Measurements from ENCODE around the gene CCDC196. TPM values are rescaled to one million over a fixed set of nuclear protein-coding genes. Genes with fewer than 3 reads are reported as not detected.
A peak's percentile ranks its signal among the peaks of the same experiment; 100 is the strongest.

Gene CCDC196
- total RNA-seq, 1 donor, result not detected

- H3K4me1 ChIP-seq (ENCODE audit: insufficient read depth, low read length), result peaks cover 11% of the 10 kb centered on the region
- peak overlapping the region; percentile 61 for H3K27ac ChIP-seq (ENCODE audit: low read depth, low read length)
- H3K4me3 ChIP-seq (ENCODE audit: insufficient read depth, low read length), result peak overlapping the region; percentile 93
- no peaks in the 10 kb centered on the region for H3K27me3 ChIP-seq (ENCODE audit: insufficient read depth, low read length)
- DNase-seq (ENCODE audit: insufficient read length, low spot score, missing footprints), result no peak
- H3K9me3 ChIP-seq (ENCODE audit: low read depth, low read length), result no peaks in the 10 kb centered on the region
- H3K4me2 ChIP-seq (ENCODE audit: insufficient read depth, low read length), result peak overlapping the region; percentile 92
- TF ChIP-seq, protein P1, sequence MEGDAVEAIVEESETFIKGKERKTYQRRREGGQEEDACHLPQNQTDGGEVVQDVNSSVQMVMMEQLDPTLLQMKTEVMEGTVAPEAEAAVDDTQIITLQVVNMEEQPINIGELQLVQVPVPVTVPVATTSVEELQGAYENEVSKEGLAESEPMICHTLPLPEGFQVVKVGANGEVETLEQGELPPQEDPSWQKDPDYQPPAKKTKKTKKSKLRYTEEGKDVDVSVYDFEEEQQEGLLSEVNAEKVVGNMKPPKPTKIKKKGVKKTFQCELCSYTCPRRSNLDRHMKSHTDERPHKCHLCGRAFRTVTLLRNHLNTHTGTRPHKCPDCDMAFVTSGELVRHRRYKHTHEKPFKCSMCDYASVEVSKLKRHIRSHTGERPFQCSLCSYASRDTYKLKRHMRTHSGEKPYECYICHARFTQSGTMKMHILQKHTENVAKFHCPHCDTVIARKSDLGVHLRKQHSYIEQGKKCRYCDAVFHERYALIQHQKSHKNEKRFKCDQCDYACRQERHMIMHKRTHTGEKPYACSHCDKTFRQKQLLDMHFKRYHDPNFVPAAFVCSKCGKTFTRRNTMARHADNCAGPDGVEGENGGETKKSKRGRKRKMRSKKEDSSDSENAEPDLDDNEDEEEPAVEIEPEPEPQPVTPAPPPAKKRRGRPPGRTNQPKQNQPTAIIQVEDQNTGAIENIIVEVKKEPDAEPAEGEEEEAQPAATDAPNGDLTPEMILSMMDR (IDR thresholded peaks at IDR 0.05; ENCODE audit: extremely low read depth, low read depth, low read length), result no peak
- H2AFZ ChIP-seq (ENCODE audit: low read length), result peak overlapping the region; percentile 98
- H4K20me1 ChIP-seq (ENCODE audit: insufficient read depth, low read length), result peaks cover 17% of the 10 kb centered on the region
- no peaks in the 10 kb centered on the region for H3K36me3 ChIP-seq (ENCODE audit: insufficient read depth, low read length)
- peaks cover 20% of the 10 kb centered on the region for H3K79me2 ChIP-seq (ENCODE audit: insufficient read depth, low read length)
Measured at GRCh38 chr14:66507181-66507721, 21.1 kb downstream of the CCDC196 start.

- DNase-seq (ENCODE audit: insufficient read length, low spot score, missing footprints), result peak; percentile 98
- H3K9me3 ChIP-seq (ENCODE audit: low read depth, low read length), result no peaks in the 10 kb centered on the region
- TF ChIP-seq, protein P1 (IDR thresholded peaks at IDR 0.05; ENCODE audit: extremely low read depth, low read depth, low read length), result no peak
- peak within 1 kb of the TSS; percentile 70 for H3K27ac ChIP-seq (ENCODE audit: low read depth, low read length)
- H3K36me3 ChIP-seq (ENCODE audit: insufficient read depth, low read length), result no peaks in the 10 kb centered on the region
- peaks cover 11% of the 10 kb centered on the region for H3K4me1 ChIP-seq (ENCODE audit: insufficient read depth, low read length)
- H3K27me3 ChIP-seq (ENCODE audit: insufficient read depth, low read length), result no peaks in the 10 kb centered on the region
- H3K4me3 ChIP-seq (ENCODE audit: insufficient read depth, low read length), result peak within 1 kb of the TSS; percentile 93
- peaks cover 17% of the 10 kb centered on the region for H4K20me1 ChIP-seq (ENCODE audit: insufficient read depth, low read length)
- peaks cover 20% of the 10 kb centered on the region for H3K79me2 ChIP-seq (ENCODE audit: insufficient read depth, low read length)
- H2AFZ ChIP-seq (ENCODE audit: low read length), result peak within 1 kb of the TSS; percentile 99
- H3K4me2 ChIP-seq (ENCODE audit: insufficient read depth, low read length), result peak within 1 kb of the TSS; percentile 92
Measured at GRCh38 chr14:66507722-66508546, 21.8 kb downstream of the CCDC196 start, which contains the start of gene GPHN. Gene GPHN (plus strand): TSS chr14:66508147.

DNA sequence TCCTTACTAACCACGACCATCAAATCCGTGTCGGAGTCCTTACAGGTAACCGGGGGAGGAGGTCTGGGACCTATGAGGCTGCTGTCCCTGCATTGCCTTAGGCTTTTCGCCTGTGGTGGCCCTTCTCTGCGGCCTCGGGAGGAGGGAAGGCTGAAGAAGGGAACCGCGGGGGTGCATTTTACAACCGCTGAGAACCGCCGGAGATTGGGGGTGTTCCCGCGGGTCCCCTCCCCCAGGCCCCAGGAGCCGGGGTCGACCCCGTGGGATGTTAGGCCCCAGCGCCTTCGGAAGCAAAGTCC is 22.3 kb downstream of the CCDC196 start:
- Histone ChIP-seq H3K4me2 (ENCODE audit: insufficient read depth, low read length) (peak overlapping the region; percentile 92), H3K4me1 (ENCODE audit: insufficient read depth, low read length) (peaks cover 11% of the 10 kb centered on the region), H3K27me3 (ENCODE audit: insufficient read depth, low read length) (no peaks in the 10 kb centered on the region), H3K4me3 (ENCODE audit: insufficient read depth, low read length) (peak overlapping the region; percentile 93), H3K79me2 (ENCODE audit: insufficient read depth, low read length) (peaks cover 20% of the 10 kb centered on the region), H3K27ac (ENCODE audit: low read depth, low read length) (peak overlapping the region; percentile 70), H3K9me3 (ENCODE audit: low read depth, low read length) (no peaks in the 10 kb centered on the region), H4K20me1 (ENCODE audit: insufficient read depth, low read length) (peaks cover 17% of the 10 kb centered on the region), H2AFZ (ENCODE audit: low read length) (peak overlapping the region; percentile 99), H3K36me3 (ENCODE audit: insufficient read depth, low read length) (no peaks in the 10 kb centered on the region)
- TF ChIP-seq, protein P1 (IDR thresholded peaks at IDR 0.05; ENCODE audit: extremely low read depth, low read depth, low read length), result no peak
- no peak for DNase-seq (ENCODE audit: insufficient read length, low spot score, missing footprints)

All from osteoblast (primary cell).